ENCODE results near the gene PARD6B.

PARD6B gene, protein sequence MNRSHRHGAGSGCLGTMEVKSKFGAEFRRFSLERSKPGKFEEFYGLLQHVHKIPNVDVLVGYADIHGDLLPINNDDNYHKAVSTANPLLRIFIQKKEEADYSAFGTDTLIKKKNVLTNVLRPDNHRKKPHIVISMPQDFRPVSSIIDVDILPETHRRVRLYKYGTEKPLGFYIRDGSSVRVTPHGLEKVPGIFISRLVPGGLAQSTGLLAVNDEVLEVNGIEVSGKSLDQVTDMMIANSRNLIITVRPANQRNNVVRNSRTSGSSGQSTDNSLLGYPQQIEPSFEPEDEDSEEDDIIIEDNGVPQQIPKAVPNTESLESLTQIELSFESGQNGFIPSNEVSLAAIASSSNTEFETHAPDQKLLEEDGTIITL

DNA sequence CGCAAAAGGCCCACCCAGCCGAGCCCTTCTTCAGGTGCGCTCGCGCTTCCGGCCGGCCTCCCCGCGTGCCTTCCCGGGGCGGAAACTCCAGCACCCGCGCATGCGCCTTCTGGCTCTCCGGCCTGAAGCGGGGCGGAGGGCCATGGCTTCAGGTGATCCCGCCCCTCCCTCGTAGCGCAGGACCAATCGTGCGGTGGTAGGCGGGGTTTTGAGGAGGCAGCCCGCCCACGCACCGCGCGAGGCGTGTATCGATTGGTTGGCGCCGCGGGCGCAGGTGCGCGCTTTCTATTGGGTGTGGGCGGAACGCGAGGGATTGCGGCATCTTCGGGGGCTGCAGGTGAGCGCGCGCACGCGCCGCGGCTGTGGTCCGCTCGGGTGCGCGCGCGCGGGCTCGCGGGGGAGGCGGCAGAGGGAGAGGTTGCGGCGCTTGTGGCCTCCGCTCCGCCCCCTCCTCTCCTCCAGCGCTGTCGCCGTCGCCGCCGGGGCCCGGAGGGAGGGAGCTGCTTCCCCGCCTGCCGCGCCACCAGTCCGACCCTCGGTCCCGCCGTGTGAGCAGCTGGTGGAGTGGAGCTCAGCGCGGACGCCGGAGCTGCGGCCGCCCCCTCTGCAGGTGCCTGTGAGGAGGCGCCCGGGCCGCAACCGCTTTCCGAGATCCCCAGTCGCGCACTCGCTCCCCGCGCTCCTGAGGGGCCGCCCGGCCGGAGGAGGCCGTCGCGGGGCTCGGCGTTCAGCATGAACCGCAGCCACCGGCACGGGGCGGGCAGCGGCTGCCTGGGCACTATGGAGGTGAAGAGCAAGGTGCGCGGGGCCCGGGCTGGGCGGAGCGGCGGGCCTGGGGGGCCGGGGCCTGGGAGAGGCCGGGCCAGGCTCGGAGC, at the start of gene PARD6B:
TSS of gene PARD6B (plus strand) at position 526 of the 875 bp plus-strand sequence. CDS start at position 733, 207 bp downstream.
- no peaks in the 10 kb centered on the region for H3K27me3 ChIP-seq (ENCODE audit: insufficient read depth, low read depth)
- H3K4me1 ChIP-seq (ENCODE audit: low read depth, poor library complexity, severe bottlenecking): peaks cover 25% of the 10 kb centered on the region
- H2AFZ ChIP-seq (ENCODE audit: low read depth): peak within 1 kb of the TSS; percentile 99
- TF ChIP-seq, protein P1, sequence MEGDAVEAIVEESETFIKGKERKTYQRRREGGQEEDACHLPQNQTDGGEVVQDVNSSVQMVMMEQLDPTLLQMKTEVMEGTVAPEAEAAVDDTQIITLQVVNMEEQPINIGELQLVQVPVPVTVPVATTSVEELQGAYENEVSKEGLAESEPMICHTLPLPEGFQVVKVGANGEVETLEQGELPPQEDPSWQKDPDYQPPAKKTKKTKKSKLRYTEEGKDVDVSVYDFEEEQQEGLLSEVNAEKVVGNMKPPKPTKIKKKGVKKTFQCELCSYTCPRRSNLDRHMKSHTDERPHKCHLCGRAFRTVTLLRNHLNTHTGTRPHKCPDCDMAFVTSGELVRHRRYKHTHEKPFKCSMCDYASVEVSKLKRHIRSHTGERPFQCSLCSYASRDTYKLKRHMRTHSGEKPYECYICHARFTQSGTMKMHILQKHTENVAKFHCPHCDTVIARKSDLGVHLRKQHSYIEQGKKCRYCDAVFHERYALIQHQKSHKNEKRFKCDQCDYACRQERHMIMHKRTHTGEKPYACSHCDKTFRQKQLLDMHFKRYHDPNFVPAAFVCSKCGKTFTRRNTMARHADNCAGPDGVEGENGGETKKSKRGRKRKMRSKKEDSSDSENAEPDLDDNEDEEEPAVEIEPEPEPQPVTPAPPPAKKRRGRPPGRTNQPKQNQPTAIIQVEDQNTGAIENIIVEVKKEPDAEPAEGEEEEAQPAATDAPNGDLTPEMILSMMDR (conservative IDR thresholded peaks at IDR 0.05; ENCODE audit: low read depth, low read length): no peak
- no peak within 1 kb of the TSS for H3K4me3 ChIP-seq (IDR thresholded peaks at IDR 0.05; ENCODE audit: insufficient read depth, low read depth, low read length)
- H3K36me3 ChIP-seq (ENCODE audit: insufficient read depth): no peaks in the 10 kb centered on the region
- peak within 1 kb of the TSS; percentile 67; the same call in 1 of the 2 replicates for H3K9ac ChIP-seq
- H4K20me1 ChIP-seq (ENCODE audit: insufficient read depth): no peaks in the 10 kb centered on the region
- peak within 1 kb of the TSS; percentile 96 for H3K4me2 ChIP-seq
- peak within 1 kb of the TSS; percentile 32; the same call in 1 of the 2 replicates for H3K27ac ChIP-seq
- no peaks in the 10 kb centered on the region; the same call in 1 of the 2 replicates for H3K79me2 ChIP-seq (ENCODE audit: insufficient read depth, low read depth)

DNA sequence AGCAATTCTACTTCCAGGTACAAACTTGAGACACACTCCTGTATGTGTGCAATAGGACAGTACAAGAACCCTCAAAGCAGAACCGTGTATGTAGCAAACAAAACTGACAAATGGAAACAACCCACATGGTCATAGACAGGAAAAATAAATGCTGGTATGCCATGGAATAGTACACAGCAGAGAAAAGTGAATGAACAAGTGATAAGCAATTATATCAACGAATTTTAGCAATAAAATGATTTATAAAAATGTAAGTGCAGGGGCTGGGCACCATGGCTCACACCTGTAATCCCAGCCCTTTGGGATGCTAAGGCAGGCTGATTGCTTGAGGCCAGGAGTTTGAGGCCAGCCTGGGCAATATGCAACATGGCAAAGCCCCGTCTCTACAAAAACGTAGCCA, 49.3 kb upstream of the PARD6B start:
- no peak overlapping the region for H3K4me2 ChIP-seq
- no peaks in the 10 kb centered on the region for H3K4me1 ChIP-seq (ENCODE audit: low read depth, poor library complexity, severe bottlenecking)
- no peak overlapping the region for H3K9ac ChIP-seq
- H3K27ac ChIP-seq: no peak overlapping the region
- TF ChIP-seq, protein P1 (conservative IDR thresholded peaks at IDR 0.05; ENCODE audit: low read depth, low read length): no peak
- H3K79me2 ChIP-seq (ENCODE audit: insufficient read depth, low read depth): no peaks in the 10 kb centered on the region
- H3K36me3 ChIP-seq (ENCODE audit: insufficient read depth): no peaks in the 10 kb centered on the region
- H2AFZ ChIP-seq (ENCODE audit: low read depth): no peak overlapping the region
- H3K27me3 ChIP-seq (ENCODE audit: insufficient read depth, low read depth): no peaks in the 10 kb centered on the region
- no peak overlapping the region for H3K4me3 ChIP-seq (IDR thresholded peaks at IDR 0.05; ENCODE audit: insufficient read depth, low read depth, low read length)
- no peaks in the 10 kb centered on the region for H4K20me1 ChIP-seq (ENCODE audit: insufficient read depth)

DNA sequence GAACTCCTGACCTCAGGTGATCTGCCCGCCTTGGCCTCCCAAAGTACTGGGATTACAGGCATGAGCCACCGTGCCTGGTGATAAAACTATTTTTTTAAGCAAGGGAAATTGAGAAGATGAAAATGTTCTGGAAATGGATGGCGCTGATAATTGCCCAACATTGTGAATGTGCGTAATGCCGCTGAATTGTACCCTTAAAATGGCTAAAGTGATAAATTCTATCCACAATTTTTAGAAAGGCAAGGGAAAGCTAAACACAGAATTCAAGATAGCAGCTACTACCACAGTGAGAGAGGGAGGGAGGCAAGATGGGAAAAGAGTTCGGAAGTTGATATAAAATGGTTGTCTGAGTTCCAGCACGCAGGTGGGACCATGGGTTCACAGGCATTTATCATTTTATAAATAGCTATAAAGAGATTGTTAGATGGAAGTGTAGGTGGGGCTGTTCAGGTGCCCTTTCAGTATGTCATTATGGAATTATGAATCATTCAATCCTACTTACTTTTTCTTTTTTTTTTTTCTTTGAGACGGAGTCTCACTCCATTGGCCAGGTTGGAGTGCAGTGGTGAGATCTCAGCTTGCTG, 48.3 kb upstream of the PARD6B start:
- H3K27me3 ChIP-seq (ENCODE audit: insufficient read depth, low read depth): no peaks in the 10 kb centered on the region

DNA sequence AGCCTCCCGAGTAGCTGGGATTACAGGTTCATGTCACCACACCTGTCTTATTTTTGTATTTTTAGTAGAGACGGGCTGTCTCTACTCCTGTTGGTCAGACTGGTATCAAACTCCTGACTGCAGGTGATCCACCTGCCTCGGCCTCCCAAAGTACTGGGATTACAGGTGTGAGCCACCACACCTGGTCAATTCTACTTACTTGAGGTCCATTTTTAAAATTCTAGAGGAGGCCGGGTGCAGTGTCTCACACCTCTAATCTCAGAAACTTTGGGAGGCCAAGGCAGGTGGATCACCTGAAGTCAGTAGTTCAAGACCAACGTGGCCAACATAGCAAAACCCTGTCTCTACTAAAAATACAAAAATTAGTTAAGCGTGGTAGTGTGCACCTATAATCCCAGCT, 47.8 kb upstream of the PARD6B start:
- no peak overlapping the region for H3K4me3 ChIP-seq (IDR thresholded peaks at IDR 0.05; ENCODE audit: insufficient read depth, low read depth, low read length)
- TF ChIP-seq, protein P1 (conservative IDR thresholded peaks at IDR 0.05; ENCODE audit: low read depth, low read length): no peak
- H2AFZ ChIP-seq (ENCODE audit: low read depth): no peak overlapping the region
- H3K27ac ChIP-seq: no peak overlapping the region
- no peaks in the 10 kb centered on the region for H4K20me1 ChIP-seq (ENCODE audit: insufficient read depth)
- H3K79me2 ChIP-seq (ENCODE audit: insufficient read depth, low read depth): no peaks in the 10 kb centered on the region
- no peaks in the 10 kb centered on the region for H3K36me3 ChIP-seq (ENCODE audit: insufficient read depth)
- no peak overlapping the region for H3K4me2 ChIP-seq
- no peaks in the 10 kb centered on the region for H3K27me3 ChIP-seq (ENCODE audit: insufficient read depth, low read depth)
- H3K4me1 ChIP-seq (ENCODE audit: low read depth, poor library complexity, severe bottlenecking): no peaks in the 10 kb centered on the region
- no peak overlapping the region for H3K9ac ChIP-seq

More for the DNA sequence above, 48.3 kb upstream of the PARD6B start:
- Histone ChIP-seq H3K9ac (no peak overlapping the region), H3K79me2 (ENCODE audit: insufficient read depth, low read depth) (no peaks in the 10 kb centered on the region), H3K4me3 (IDR thresholded peaks at IDR 0.05; ENCODE audit: insufficient read depth, low read depth, low read length) (no peak overlapping the region), H4K20me1 (ENCODE audit: insufficient read depth) (no peaks in the 10 kb centered on the region), H2AFZ (ENCODE audit: low read depth) (no peak overlapping the region), H3K4me1 (ENCODE audit: low read depth, poor library complexity, severe bottlenecking) (no peaks in the 10 kb centered on the region), H3K4me2 (no peak overlapping the region), H3K27ac (no peak overlapping the region), H3K36me3 (ENCODE audit: insufficient read depth) (no peaks in the 10 kb centered on the region)
- TF ChIP-seq, protein P1 (conservative IDR thresholded peaks at IDR 0.05; ENCODE audit: low read depth, low read length): no peak

Measured in KMS-11 (cell line).